K562 (cell line): ENCODE results near the gene MED29. TPM values are rescaled to one million over a fixed set of nuclear protein-coding genes. Genes with fewer than 3 reads are reported as not detected.

Experiments
- CCNT2 ChIP-seq: IDR thresholded peaks from 2 replicates; pipeline ENCODE4 v1.6.1; 2011; ENCODE audit warnings: borderline replicate concordance, low read depth, mild to moderate bottlenecking, moderate library complexity, mixed read lengths, low read length; ENCODE audit not compliant: insufficient read length; ENCODE audit errors: extremely low read depth
- CREB1 ChIP-seq, 2 experiments: sonication (generic) in 1 of 2; formaldehyde crosslinking in 1 of 2; IDR thresholded peaks; 2 replicates each; pipeline versions ENCODE4 v1.6.1 to v1.8.0; 2012 to 2022; ENCODE audit warnings: inconsistent platforms in 1 of 2, mild to moderate bottlenecking in 1 of 2, missing genetic modification reagents in 1 of 2, moderate library complexity in 1 of 2
- DIDO1 ChIP-seq: fragments of 450-650 bp; IDR thresholded peaks from 2 replicates; pipeline ENCODE4 v1.6.1; 2016; ENCODE audit warnings: low read depth, missing biosample characterization, missing genetic modification characterization
- FOXJ2 ChIP-seq: fragments of 200-800 bp; sonication (Bioruptor generic); IDR thresholded peaks from 2 replicates; pipeline ENCODE4 v1.6.1; 2016; ENCODE audit warnings: missing genetic modification characterization, missing compliant biosample characterization
- JUND ChIP-seq, 2 experiments: IDR thresholded peaks; 2 replicates in 1 of 2; 3 replicates in 1 of 2; pipeline ENCODE4 v1.6.1; 2011; ENCODE audit warnings: borderline replicate concordance in 2 of 2, low read depth in 2 of 2, low read length in 2 of 2, improper control_type of control experiment in 1 of 2, missing biosample characterization in 1 of 2, missing genetic modification characterization in 1 of 2, missing genetic modification reagents in 1 of 2
- L3MBTL2 ChIP-seq: fragments of 450-650 bp; IDR thresholded peaks from 2 replicates; pipeline ENCODE4 v1.6.1; 2016; ENCODE audit warnings: mild to moderate bottlenecking, moderate library complexity
- MCM2 ChIP-seq: fragments of 450-650 bp; IDR thresholded peaks from 2 replicates; pipeline ENCODE4 v1.6.1; 2017; ENCODE audit warnings: low read depth, mild to moderate bottlenecking
- MECOM ChIP-seq: fragments of 250-450 bp; sonication (Bioruptor Pico); IDR thresholded peaks from 2 replicates; pipeline ENCODE4 v1.8.0; 2022; ENCODE audit warnings: inconsistent platforms
- NCOA1 ChIP-seq: fragments of 450-650 bp; IDR thresholded peaks from 2 replicates; pipeline ENCODE4 v1.6.1; 2016; ENCODE audit warnings: low read depth
- NR2C1 ChIP-seq, 2 experiments: fragments of 450-650 bp; IDR thresholded peaks; 2 replicates each; pipeline ENCODE4 v1.6.1; 2017; ENCODE audit warnings: mild to moderate bottlenecking in 2 of 2, antibody characterized with exemption in 1 of 2, inconsistent platforms in 1 of 2, missing compliant biosample characterization in 1 of 2, missing genetic modification characterization in 1 of 2
- SP2 ChIP-seq: IDR thresholded peaks from 2 replicates; pipeline ENCODE4 v1.6.1; 2011; ENCODE audit warnings: mild to moderate bottlenecking, low read depth, low read length, moderate library complexity; ENCODE audit not compliant: poor library complexity, severe bottlenecking; ENCODE audit errors: extremely low read depth
- SRSF7 ChIP-seq: fragments of 200-400 bp; formaldehyde crosslinking; optimal IDR thresholded peaks from 2 replicates; pipeline ENCODE3; 2017; ENCODE audit warnings: mild to moderate bottlenecking, low read depth, low read length
- XRCC4 ChIP-seq: IDR thresholded peaks from one replicate; pipeline ENCODE4 v1.6.1; 2011; ENCODE audit not compliant: insufficient read depth, insufficient read length; ENCODE audit errors: extremely low read depth
- XRCC5 ChIP-seq: fragments of 200-400 bp; formaldehyde crosslinking; IDR thresholded peaks from 2 replicates; pipeline ENCODE4 v1.6.1; 2017; ENCODE audit warnings: low read depth, mild to moderate bottlenecking, low read length
- YBX1 ChIP-seq: fragments of 450-650 bp; IDR thresholded peaks from 2 replicates; pipeline ENCODE4 v1.7.1; 2016; ENCODE audit warnings: mild to moderate bottlenecking
- ZC3H8 ChIP-seq: fragments of 450-650 bp; IDR thresholded peaks from 2 replicates; pipeline ENCODE4 v1.6.1; 2017
- ZNF311 ChIP-seq: fragments of 250-450 bp; sonication (Bioruptor Pico); IDR thresholded peaks from 2 replicates; pipeline ENCODE4 v1.4.0; 2020; ENCODE audit warnings: mild to moderate bottlenecking, moderate library complexity
- ZNF507 ChIP-seq: conservative IDR thresholded peaks from 2 replicates; pipeline ENCODE4 v1.6.1; 2017; ENCODE audit warnings: missing genetic modification characterization, missing compliant biosample characterization
- polyA plus RNA-seq, 8 experiments: library from polyadenylated mRNA; depleted of rRNA in 4 of 8; stranded (reverse) in 5 of 8; unstranded in 3 of 8; fragments of >200 nt; fragmentation: Nextera tagmentation in 2 of 8; fragmentation: Illumina TruSeq in 1 of 8; extraction: Ambion mirVana in 2 of 8; extraction: Trizol in 1 of 8; gene quantifications; 2 replicates each; pipeline versions ENCODE4 v1.2.1 to v1.2.3, GENCODE V29; 2011 to 2014; ENCODE audit warnings: inconsistent platforms in 1 of 8, missing spikeins in 1 of 8
- total RNA-seq, 7 experiments: library from RNA; depleted of rRNA in 6 of 7; stranded (reverse); fragments of >200 nt in 6 of 7; fragmentation: Illumina TruSeq in 2 of 7; extraction: Trizol in 2 of 7; gene quantifications; 2 replicates each; pipeline versions ENCODE4 v1.2.1 to v1.2.3, GENCODE V29; 2011 to 2021; ENCODE audit warnings: low replicate concordance in 1 of 7
- TF ChIP-seq, protein P1 (sequence below): sonication (generic); formaldehyde crosslinking; IDR thresholded peaks from 2 replicates; pipeline ENCODE4 v1.5.0; 2020; ENCODE audit warnings: missing genetic modification reagents
- TF ChIP-seq, protein P2 (sequence below): sonication (generic); formaldehyde crosslinking; IDR thresholded peaks from 2 replicates; pipeline ENCODE4 v1.8.0; 2022; ENCODE audit warnings: missing genetic modification reagents, mild to moderate bottlenecking, borderline replicate concordance
- TF ChIP-seq, protein P3 (sequence below): fragments of 250-450 bp; sonication (Bioruptor Pico); IDR thresholded peaks from 2 replicates; pipeline ENCODE4 v1.8.0; 2021; ENCODE audit warnings: borderline replicate concordance, mild to moderate bottlenecking, moderate library complexity; ENCODE audit not compliant: poor library complexity, severe bottlenecking
- TF ChIP-seq, protein P4 (sequence below), 2 experiments: fragments of 450-650 bp in 1 of 2; sonication (generic) in 1 of 2; formaldehyde crosslinking in 1 of 2; IDR thresholded peaks in 1 of 2; conservative IDR thresholded peaks in 1 of 2; 2 replicates each; pipeline versions ENCODE4 v1.6.1 to v1.8.1; 2016 to 2023; ENCODE audit warnings: mild to moderate bottlenecking in 2 of 2, moderate library complexity in 2 of 2, inconsistent platforms in 1 of 2, missing genetic modification reagents in 1 of 2

The MED29 gene
- total and polyA plus RNA-seq, 9 of the 15 experiments (the other 6 are each of a cell fraction or from before 2014, with no cell fraction given): 1.8 to 22.6 (median 12.4) TPM

DNA sequence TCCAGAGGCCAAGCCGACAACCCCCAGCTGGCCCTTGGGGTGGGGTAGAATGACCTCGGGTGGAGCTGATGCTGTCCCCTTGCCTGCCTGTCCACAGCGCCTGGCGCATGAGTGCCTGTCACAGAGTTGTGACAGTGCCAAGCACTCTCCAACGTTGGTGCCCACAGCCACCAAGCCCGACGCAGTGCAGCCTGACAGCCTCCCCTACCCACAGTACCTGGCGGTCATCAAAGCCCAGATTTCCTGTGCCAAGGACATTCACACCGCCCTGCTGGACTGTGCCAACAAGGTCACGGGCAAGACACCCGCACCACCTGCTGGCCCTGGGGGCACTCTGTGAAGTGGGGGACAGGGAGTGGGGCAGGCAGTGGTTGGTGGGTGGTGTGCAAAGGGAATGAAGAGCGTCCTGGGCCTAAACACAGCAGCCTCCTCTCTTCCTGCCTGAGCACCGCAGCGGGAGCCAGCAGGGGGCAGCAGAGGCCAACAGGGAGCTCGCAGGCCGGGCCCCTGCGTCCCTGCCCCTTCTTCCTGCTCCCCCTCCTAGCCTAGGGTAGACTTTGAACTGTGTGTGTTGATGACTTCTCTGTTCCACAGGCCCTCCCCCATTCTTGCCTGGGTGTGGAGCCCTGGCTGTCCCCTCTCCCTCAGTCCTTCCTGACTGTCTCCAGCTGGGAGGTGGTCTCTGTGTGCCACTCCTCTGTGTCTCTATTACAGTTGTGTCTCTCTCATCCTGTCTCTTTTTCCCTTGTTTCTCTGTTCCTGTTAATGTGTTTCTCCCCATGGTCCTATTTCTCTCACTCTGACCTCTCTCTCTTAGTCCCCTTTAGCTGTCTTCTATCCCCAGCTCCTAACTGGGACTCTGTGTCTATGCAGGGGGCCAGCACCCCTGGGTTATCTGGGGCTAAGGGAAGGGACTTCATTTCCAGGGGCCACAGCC is 6.5 kb downstream of the MED29 start (continued):
- TF ChIP-seq ZNF311: no peak
- TF ChIP-seq XRCC4: no peak
- no peak for TF ChIP-seq CREB1 (IDR thresholded peaks at IDR 0.05)
- TF ChIP-seq CREB1 (CRISPR knock-in tag; IDR thresholded peaks at IDR 0.05): no peak; the same call in 1 of the 2 replicates
- TF ChIP-seq ZNF507 (tag): no peak
- TF ChIP-seq CCNT2: no peak
- no peak for TF ChIP-seq NCOA1
- no peak for TF ChIP-seq SP2
- TF ChIP-seq, protein P1, sequence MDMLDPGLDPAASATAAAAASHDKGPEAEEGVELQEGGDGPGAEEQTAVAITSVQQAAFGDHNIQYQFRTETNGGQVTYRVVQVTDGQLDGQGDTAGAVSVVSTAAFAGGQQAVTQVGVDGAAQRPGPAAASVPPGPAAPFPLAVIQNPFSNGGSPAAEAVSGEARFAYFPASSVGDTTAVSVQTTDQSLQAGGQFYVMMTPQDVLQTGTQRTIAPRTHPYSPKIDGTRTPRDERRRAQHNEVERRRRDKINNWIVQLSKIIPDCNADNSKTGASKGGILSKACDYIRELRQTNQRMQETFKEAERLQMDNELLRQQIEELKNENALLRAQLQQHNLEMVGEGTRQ (CRISPR knock-in tag): no peak
- TF ChIP-seq DIDO1 (tag): no peak
- TF ChIP-seq XRCC5: no peak
- TF ChIP-seq YBX1: no peak
- TF ChIP-seq ZC3H8: no peak
- TF ChIP-seq, protein P2, sequence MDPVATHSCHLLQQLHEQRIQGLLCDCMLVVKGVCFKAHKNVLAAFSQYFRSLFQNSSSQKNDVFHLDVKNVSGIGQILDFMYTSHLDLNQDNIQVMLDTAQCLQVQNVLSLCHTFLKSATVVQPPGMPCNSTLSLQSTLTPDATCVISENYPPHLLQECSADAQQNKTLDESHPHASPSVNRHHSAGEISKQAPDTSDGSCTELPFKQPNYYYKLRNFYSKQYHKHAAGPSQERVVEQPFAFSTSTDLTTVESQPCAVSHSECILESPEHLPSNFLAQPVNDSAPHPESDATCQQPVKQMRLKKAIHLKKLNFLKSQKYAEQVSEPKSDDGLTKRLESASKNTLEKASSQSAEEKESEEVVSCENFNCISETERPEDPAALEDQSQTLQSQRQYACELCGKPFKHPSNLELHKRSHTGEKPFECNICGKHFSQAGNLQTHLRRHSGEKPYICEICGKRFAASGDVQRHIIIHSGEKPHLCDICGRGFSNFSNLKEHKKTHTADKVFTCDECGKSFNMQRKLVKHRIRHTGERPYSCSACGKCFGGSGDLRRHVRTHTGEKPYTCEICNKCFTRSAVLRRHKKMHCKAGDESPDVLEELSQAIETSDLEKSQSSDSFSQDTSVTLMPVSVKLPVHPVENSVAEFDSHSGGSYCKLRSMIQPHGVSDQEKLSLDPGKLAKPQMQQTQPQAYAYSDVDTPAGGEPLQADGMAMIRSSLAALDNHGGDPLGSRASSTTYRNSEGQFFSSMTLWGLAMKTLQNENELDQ (CRISPR knock-in tag): no peak
- no peak for TF ChIP-seq SRSF7
- no peak for TF ChIP-seq L3MBTL2
- no peak for TF ChIP-seq MCM2
- TF ChIP-seq, protein P3, sequence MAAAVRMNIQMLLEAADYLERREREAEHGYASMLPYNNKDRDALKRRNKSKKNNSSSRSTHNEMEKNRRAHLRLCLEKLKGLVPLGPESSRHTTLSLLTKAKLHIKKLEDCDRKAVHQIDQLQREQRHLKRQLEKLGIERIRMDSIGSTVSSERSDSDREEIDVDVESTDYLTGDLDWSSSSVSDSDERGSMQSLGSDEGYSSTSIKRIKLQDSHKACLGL (CRISPR knock-in tag): no peak
- TF ChIP-seq, protein P4, sequence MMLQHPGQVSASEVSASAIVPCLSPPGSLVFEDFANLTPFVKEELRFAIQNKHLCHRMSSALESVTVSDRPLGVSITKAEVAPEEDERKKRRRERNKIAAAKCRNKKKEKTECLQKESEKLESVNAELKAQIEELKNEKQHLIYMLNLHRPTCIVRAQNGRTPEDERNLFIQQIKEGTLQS (IDR thresholded peaks at IDR 0.05): no peak
- TF ChIP-seq, protein P4 (CRISPR knock-in tag; conservative IDR thresholded peaks at IDR 0.05): no peak
- peak; percentile 53 for TF ChIP-seq JUND (IDR thresholded peaks at IDR 0.05; ENCODE audit: borderline replicate concordance, low read depth, low read length)
- TF ChIP-seq JUND (tag; IDR thresholded peaks at IDR 0.05; ENCODE audit: borderline replicate concordance, low read depth, low read length): peak; percentile 49; the same call in 1 of the 3 replicates
- no peak for TF ChIP-seq NR2C1 (IDR thresholded peaks at IDR 0.05)
- TF ChIP-seq NR2C1 (tag; IDR thresholded peaks at IDR 0.05): no peak
- TF ChIP-seq FOXJ2 (tag): no peak
- TF ChIP-seq MECOM (CRISPR knock-in tag): no peak
